NCI-H524 treated with DMSO at 0.1 percent for 48 hours (cell line): ENCODE results near the gene ACKR1.

ENCODE experiments used
- DNase-seq: peaks from one replicate; lab custom pipeline; 2025; lab: John Stamatoyannopoulos, UW

The ACKR1 gene

GRCh38 chr1:159204161-159205141 is at the start of gene ACKR1:
ACKR1 (plus strand) TSS chr1:159204875; CDS start chr1:159204960, 85 bp downstream.
- DNase-seq: no peak

- peak; percentile 70 for DNase-seq
Measured at GRCh38 chr1:159161001-159161718, 43.5 kb upstream of the ACKR1 start.

GRCh38 chr1:159161719-159162026 is 43.0 kb upstream of the ACKR1 start:
- no peak for DNase-seq

- no peak for DNase-seq
Measured at GRCh38 chr1:159162516-159163265, 42.0 kb upstream of the ACKR1 start.

GRCh38 chr1:159163614-159164228 is 41.0 kb upstream of the ACKR1 start:
- no peak for DNase-seq

- no peak for DNase-seq
Measured at GRCh38 chr1:159168043-159168442, 36.6 kb upstream of the ACKR1 start.

GRCh38 chr1:159170639-159171038 is 34.0 kb upstream of the ACKR1 start:
- DNase-seq: no peak

- DNase-seq: no peak
Measured at GRCh38 chr1:159171254-159171687, 33.4 kb upstream of the ACKR1 start, which contains the start of gene CADM3. CADM3 (plus strand) TSS chr1:159171615; CDS start chr1:159171766, 151 bp downstream.

- no peak for DNase-seq
Measured at GRCh38 chr1:159171688-159172501, 32.8 kb upstream of the ACKR1 start.

GRCh38 chr1:159172614-159173291 is 31.9 kb upstream of the ACKR1 start:
- DNase-seq: no peak

- DNase-seq: no peak
Measured at GRCh38 chr1:159173320-159173719, 31.4 kb upstream of the ACKR1 start.

- DNase-seq: no peak
Measured at GRCh38 chr1:159175571-159175970, 29.1 kb upstream of the ACKR1 start.

- no peak for DNase-seq
Measured at GRCh38 chr1:159177272-159177907, 27.3 kb upstream of the ACKR1 start.

GRCh38 chr1:159179906-159180305 is 24.8 kb upstream of the ACKR1 start:
- DNase-seq: peak; percentile 82

GRCh38 chr1:159180516-159180915 is 24.2 kb upstream of the ACKR1 start:
- no peak for DNase-seq

- peak; percentile 19 for DNase-seq
Measured at GRCh38 chr1:159181328-159182024, 23.2 kb upstream of the ACKR1 start.

- DNase-seq: no peak
Measured at GRCh38 chr1:159184201-159184600, 20.5 kb upstream of the ACKR1 start.

GRCh38 chr1:159185121-159185520 is 19.6 kb upstream of the ACKR1 start:
- no peak for DNase-seq

- no peak for DNase-seq
Measured at GRCh38 chr1:159187033-159187432, 17.6 kb upstream of the ACKR1 start.
